ENCODE data around the gene EIF2A. TPM values are rescaled to one million over a fixed set of nuclear protein-coding genes. Genes with fewer than 3 reads are reported as not detected.
A peak's percentile ranks its signal among the peaks of the same experiment; 100 is the strongest.
"Not testable (repeated sequence)": the region's sequence is repeated elsewhere in the genome, so short reads cannot be mapped to it uniquely, and the experiment has no call there.

EIF2A gene
- total RNA-seq: 10 to 100 TPM; 29.8 to 89.9 (median 39.4) TPM
- long read RNA-seq, transcript EIF2A-203 (14 exons, 2,198 nt): major isoform, 8 of 14 reads
- long read RNA-seq, partial matches to known transcripts: 4 of 14 reads
- long read RNA-seq, other reads (novel, unspliced or antisense): 1 of 14 reads

DNA sequence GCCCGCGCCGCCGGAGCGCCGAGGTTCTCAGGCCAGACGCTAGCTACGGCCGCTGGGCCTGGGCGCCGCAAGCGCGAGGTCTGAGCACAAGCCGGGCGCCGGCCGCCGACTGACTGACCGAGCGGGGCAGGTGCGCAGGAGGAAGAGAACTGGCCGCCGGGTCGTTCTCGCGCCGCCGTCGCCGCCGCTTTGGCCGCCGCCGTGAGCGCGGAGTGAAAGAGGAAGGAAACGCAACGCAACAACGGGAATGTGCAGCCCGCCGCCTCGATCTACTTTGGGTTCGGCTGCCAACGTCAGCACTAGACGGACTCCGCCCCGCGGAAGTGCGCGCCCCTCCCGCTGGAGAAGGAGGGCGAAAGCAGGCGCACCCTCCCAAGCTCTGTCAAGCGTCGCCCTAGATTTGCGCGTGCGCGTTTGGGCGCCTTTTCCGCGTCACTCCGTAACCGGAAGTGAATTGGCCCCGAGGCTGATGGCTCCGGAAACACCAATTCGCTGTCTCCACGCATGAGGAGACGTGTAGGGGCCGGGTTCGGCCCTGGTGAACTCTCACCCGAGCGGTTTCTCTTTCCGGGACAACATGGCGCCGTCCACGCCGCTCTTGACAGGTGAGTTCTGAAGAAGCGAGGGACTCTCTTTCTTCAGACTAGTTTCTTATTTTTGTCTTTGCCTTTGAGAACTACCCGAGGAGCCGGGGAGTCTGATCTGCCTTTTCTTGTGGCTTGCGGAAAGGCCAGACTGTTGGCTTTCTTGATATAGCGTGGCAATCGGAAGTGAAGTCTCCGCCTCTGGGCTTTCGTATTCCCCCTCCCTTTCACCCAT, at the start of gene EIF2A, which contains the start of gene SERP1:
TSS of gene EIF2A (plus strand) at position 562 of the 819 bp plus-strand sequence. CDS start at position 578, 16 bp downstream.
TSS of gene SERP1 (minus strand) at position 271 of the 819 bp plus-strand sequence. CDS start 361 bp downstream, outside the sequence.
- Histone ChIP-seq H3K27me3 (no peaks in the 10 kb centered on the region), H3K9me3 (no peaks in the 10 kb centered on the region), H3K27ac (peak within 1 kb of the TSS; percentile 97 to 99 (median 99)), H3K4me1 (peaks cover 0 to 26% (median 0%) of the 10 kb centered on the region in 4 donors), H3K4me3 (peak within 1 kb of the TSS; percentile 84 to 90 (median 86)), H3K36me3 (peaks cover 0 to 23% (median 6%) of the 10 kb centered on the region in 4 donors)
- TF ChIP-seq, protein P1, sequence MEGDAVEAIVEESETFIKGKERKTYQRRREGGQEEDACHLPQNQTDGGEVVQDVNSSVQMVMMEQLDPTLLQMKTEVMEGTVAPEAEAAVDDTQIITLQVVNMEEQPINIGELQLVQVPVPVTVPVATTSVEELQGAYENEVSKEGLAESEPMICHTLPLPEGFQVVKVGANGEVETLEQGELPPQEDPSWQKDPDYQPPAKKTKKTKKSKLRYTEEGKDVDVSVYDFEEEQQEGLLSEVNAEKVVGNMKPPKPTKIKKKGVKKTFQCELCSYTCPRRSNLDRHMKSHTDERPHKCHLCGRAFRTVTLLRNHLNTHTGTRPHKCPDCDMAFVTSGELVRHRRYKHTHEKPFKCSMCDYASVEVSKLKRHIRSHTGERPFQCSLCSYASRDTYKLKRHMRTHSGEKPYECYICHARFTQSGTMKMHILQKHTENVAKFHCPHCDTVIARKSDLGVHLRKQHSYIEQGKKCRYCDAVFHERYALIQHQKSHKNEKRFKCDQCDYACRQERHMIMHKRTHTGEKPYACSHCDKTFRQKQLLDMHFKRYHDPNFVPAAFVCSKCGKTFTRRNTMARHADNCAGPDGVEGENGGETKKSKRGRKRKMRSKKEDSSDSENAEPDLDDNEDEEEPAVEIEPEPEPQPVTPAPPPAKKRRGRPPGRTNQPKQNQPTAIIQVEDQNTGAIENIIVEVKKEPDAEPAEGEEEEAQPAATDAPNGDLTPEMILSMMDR (IDR thresholded peaks at IDR 0.05): no peak
- peak; percentile 99 for TF ChIP-seq POLR2A (IDR thresholded peaks at IDR 0.05)
- ATAC-seq (peak; percentile 95 to 98 (median 96)), DNase-seq (peak; percentile 99 to 100 (median 99))
- intact Hi-C loops (cut with DNase I): no loop called here
- WGBS (ENCODE audit: insufficient coverage, low coverage, low lambda C conversion rate, missing lambda C conversion rate): under 1% methylated on average over 16 of the region's 86 CpGs

DNA sequence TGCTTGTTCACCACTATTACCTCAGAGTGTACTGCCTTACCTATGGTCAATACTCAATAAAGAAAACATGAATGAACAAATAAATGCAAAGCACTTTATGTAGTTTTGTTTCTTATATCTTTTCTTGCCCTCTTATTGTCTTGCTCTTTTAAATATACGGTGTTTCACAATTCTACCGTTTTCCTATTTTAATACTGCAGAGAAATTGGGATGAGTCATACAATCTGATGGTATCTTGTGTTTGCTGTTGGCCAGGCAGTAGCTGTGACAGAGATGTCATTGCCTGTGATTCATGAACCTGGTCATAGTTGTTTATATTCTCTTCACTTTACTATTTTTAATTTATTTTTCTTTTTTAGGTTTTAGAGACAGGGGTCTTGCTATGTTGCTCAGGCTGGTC, 48.6 kb upstream of the EIF2A start:
- intact Hi-C loops (cut with DNase I): loop anchor here (5.0 to 10.0 kb wide), 3 partner anchors 86 to 271 kb away; no protein-coding TSS in a partner anchor
- Histone ChIP-seq H3K4me3 (no peak overlapping the region), H3K9me3 (no peaks in the 10 kb centered on the region), H3K27ac (no peak overlapping the region), H3K4me1 (no peaks in the 10 kb centered on the region), H3K36me3 (no peaks in the 10 kb centered on the region), H3K27me3 (no peaks in the 10 kb centered on the region)
- WGBS (ENCODE audit: insufficient coverage, low coverage, low lambda C conversion rate, missing lambda C conversion rate): 42% methylated on average over 2 of the region's 2 CpGs
- ATAC-seq (peak in 1 of 4 donors; percentile 89), DNase-seq (no peak)
- TF ChIP-seq, protein P1 (IDR thresholded peaks at IDR 0.05): no peak

DNA sequence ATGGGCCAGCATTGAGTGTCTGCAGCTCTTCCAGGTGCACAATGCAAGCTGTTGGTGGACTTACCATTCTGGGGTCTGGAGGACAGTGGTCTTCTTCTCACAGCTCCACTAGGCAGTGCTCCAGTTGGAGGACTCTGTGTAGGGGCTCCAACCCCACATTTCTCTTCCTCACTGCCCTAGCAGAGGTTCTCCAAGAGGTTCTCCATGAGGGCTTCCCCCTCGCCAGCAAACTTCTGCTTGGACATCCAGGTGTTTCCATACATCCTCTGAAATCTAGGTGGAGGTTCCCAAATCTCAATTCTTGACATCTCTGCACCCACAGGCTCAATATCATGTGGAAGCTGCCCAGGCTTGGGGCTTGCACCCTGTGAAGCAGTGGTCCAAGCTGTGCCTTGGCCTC, 45.6 kb upstream of the EIF2A start:
- H3K36me3 ChIP-seq, DNase-seq, H3K4me3 ChIP-seq, H3K27ac ChIP-seq, H3K27me3 ChIP-seq, H3K4me1 ChIP-seq, H3K9me3 ChIP-seq, ATAC-seq: not testable (repeated sequence)
- intact Hi-C loops (cut with DNase I): loop anchor here in 1 of 2 donors (10.0 kb wide), 1 partner anchor 266 kb away; no protein-coding TSS in a partner anchor
- no CpG with 5 or more reads among the region's 1 CpG for WGBS (ENCODE audit: insufficient coverage, low coverage, low lambda C conversion rate, missing lambda C conversion rate)

DNA sequence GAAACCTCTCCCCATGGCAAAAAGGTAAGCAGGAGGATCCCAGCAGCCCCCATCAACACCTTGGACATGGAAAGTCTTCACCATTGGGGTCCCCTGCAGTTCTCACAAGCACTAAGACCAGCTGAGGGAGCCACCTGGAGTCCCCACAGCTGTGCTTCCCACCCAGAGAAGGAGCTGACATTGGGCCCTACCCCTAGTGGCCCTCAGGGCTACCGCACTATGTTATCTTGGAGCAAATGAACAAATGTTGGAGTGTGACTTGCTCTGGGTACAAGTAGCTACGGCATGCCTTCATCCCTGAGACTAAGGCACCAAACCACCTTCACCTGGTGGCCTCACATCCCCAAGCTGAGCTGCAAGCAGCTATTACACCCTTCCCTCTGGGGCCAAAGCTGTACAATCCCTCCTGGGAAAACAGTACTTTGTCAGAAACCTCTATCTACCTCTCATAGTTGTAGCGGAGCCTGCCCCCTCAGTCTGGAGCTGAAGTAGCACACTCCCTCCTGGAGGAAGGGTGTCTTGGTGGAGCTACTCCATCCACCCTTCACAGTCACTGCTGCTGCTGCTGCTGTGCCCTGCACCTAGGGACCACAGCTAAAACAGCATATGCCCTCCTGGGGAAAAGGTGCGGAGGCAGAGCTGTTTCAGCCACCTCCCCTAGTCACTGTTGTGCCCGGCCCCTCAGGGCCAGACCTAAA, 43.0 kb upstream of the EIF2A start:
- no peaks in the 10 kb centered on the region for H3K27me3 ChIP-seq
- H3K4me3 ChIP-seq: no peak overlapping the region
- 80% methylated on average over 1 of the region's 5 CpGs for WGBS (ENCODE audit: insufficient coverage, low coverage, low lambda C conversion rate, missing lambda C conversion rate)
- H3K27ac ChIP-seq: no peak overlapping the region
- ATAC-seq: peak in 1 of 4 donors; percentile 22
- no peaks in the 10 kb centered on the region for H3K4me1 ChIP-seq
- H3K9me3 ChIP-seq: no peaks in the 10 kb centered on the region
- intact Hi-C loops (cut with DNase I): loop anchor here in 1 of 2 donors (10.0 kb wide), 1 partner anchor 269 kb away; no protein-coding TSS in a partner anchor
- no peaks in the 10 kb centered on the region for H3K36me3 ChIP-seq
- DNase-seq: no peak
- TF ChIP-seq POLR2A (IDR thresholded peaks at IDR 0.05): no peak
- TF ChIP-seq, protein P1 (IDR thresholded peaks at IDR 0.05): no peak
